ENCODE results near the gene FADS3. TPM values are rescaled to one million over a fixed set of nuclear protein-coding genes. Genes with fewer than 3 reads are reported as not detected.

FADS3 gene
- total and polyA plus RNA-seq, 2 of the 13 experiments (the other 11 are each of a cell fraction or from before 2014, with no cell fraction given), result 13.4 to 23.2 TPM

DNA sequence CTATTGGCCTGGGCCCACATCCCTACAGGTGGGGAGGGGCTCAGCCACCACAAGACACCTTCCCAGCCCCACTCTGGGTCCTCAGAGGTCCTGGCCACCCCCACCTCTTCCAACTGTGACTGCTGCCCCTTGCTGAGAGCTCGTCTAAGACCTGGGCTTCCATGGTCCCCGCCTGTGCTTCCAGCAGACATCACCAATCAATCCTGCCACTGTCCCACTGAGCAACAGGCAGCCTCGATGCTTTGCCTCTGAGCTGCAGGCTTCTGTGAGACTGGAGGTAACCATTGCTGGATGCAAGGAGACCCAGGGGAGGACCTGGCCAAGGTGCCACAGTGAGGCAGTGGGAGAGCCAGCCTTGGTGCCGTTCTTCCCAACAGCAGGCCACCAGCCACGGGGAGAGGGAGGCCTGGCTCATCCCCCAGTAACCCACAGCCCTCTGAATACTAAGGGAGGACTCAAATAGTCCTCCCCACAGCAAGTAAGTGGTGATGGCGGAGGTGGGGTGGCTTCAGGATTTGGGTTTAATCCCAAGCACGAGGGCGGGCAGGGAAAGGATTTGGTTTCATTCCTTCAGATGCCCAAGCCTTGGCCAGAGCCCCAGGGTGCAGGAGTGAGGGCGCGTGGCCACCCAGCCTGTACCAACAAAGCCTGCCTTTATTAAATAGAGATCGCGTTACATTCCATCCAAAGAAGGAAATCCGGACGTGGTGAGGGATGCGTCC, 5.5 kb upstream of the FADS3 start:
- DNase-seq (ENCODE audit: low spot score) (no peak), ATAC-seq (no peak), FAIRE-seq (no peak)
- Histone ChIP-seq H3K9ac (ENCODE audit: insufficient read depth, low read depth, low read length) (no peak overlapping the region), H3K4me1 (ENCODE audit: insufficient read depth, low read length) (peaks cover 11% of the 10 kb centered on the region), H3K9me3 (ENCODE audit: low read length) (no peaks in the 10 kb centered on the region), H3K4me2 (ENCODE audit: low read depth, low read length) (no peak overlapping the region), H4K20me1 (ENCODE audit: insufficient read depth, low read length) (no peaks in the 10 kb centered on the region), H3K4me3 (replicated peaks in 1 of 3; ENCODE audit: insufficient read depth in 1 of 3, low read depth in 2 of 3, low read length in 3 of 3) (no peak overlapping the region), H3K79me2 (ENCODE audit: insufficient read depth, low read length) (no peaks in the 10 kb centered on the region), H2AFZ (ENCODE audit: low read length) (no peak overlapping the region), H3K27ac (ENCODE audit: extremely low read length, insufficient read depth, low read length) (no peak overlapping the region), H3K36me3 (replicated peaks in 1 of 2; ENCODE audit: control insufficient read depth in 1 of 2, insufficient read depth in 2 of 2, low read length in 2 of 2) (no peaks in the 10 kb centered on the region), H3K27me3 (ENCODE audit: control insufficient read depth in 1 of 2, insufficient read depth in 2 of 2, low read length in 2 of 2) (no peaks in the 10 kb centered on the region)
- ChIA-PET POLR2A (interaction anchor here (0.9 to 3.4 kb wide), 5 partner anchors 27 to 66 kb away, joined by 3 to 19 read pairs (median 5); no protein-coding TSS in a partner anchor), CTCF (ENCODE audit: low intra/inter-chr PET ratio, low total read pairs) (interaction anchor here (1.1 to 4.6 kb wide), 7 partner anchors 26 to 211 kb away, joined by 3 to 124 read pairs (median 20); no protein-coding TSS in a partner anchor)
- TF ChIP-seq SETDB1 (CRISPR knock-in tag; IDR thresholded peaks at IDR 0.05; ENCODE audit: borderline replicate concordance), result no peak
- TF ChIP-seq, protein P1, sequence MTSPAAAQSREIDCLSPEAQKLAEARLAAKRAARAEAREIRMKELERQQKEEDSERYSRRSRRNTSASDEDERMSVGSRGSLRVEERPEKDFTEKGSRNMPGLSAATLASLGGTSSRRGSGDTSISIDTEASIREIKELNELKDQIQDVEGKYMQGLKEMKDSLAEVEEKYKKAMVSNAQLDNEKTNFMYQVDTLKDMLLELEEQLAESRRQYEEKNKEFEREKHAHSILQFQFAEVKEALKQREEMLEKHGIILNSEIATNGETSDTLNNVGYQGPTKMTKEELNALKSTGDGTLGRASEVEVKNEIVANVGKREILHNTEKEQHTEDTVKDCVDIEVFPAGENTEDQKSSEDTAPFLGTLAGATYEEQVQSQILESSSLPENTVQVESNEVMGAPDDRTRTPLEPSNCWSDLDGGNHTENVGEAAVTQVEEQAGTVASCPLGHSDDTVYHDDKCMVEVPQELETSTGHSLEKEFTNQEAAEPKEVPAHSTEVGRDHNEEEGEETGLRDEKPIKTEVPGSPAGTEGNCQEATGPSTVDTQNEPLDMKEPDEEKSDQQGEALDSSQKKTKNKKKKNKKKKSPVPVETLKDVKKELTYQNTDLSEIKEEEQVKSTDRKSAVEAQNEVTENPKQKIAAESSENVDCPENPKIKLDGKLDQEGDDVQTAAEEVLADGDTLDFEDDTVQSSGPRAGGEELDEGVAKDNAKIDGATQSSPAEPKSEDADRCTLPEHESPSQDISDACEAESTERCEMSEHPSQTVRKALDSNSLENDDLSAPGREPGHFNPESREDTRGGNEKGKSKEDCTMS (CRISPR knock-in tag; conservative IDR thresholded peaks at IDR 0.05), result no peak
- TF ChIP-seq, protein P2, sequence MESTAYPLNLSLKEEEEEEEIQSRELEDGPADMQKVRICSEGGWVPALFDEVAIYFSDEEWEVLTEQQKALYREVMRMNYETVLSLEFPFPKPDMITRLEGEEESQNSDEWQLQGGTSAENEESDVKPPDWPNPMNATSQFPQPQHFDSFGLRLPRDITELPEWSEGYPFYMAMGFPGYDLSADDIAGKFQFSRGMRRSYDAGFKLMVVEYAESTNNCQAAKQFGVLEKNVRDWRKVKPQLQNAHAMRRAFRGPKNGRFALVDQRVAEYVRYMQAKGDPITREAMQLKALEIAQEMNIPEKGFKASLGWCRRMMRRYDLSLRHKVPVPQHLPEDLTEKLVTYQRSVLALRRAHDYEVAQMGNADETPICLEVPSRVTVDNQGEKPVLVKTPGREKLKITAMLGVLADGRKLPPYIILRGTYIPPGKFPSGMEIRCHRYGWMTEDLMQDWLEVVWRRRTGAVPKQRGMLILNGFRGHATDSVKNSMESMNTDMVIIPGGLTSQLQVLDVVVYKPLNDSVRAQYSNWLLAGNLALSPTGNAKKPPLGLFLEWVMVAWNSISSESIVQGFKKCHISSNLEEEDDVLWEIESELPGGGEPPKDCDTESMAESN (CRISPR knock-in tag; conservative IDR thresholded peaks at IDR 0.05), result no peak
- no peak for TF ChIP-seq ZNF205 (CRISPR knock-in tag; IDR thresholded peaks at IDR 0.05)
- no peak for TF ChIP-seq PLSCR1 (CRISPR knock-in tag; IDR thresholded peaks at IDR 0.05; ENCODE audit: borderline replicate concordance)
- TF ChIP-seq ARNT (IDR thresholded peaks at IDR 0.05), result no peak
- no peak for TF ChIP-seq RAD21 (CRISPR knock-in tag; IDR thresholded peaks at IDR 0.05)
- TF ChIP-seq MED1 (CRISPR knock-in tag; IDR thresholded peaks at IDR 0.05), result no peak
- TF ChIP-seq SNAI1 (CRISPR knock-in tag; IDR thresholded peaks at IDR 0.05; ENCODE audit: borderline replicate concordance), result no peak
- no peak for TF ChIP-seq NFKB2 (CRISPR knock-in tag; IDR thresholded peaks at IDR 0.05; ENCODE audit: borderline replicate concordance)
- TF ChIP-seq FOXK1 (CRISPR knock-in tag; IDR thresholded peaks at IDR 0.05; ENCODE audit: borderline replicate concordance, low read depth), result no peak
- TF ChIP-seq ZNF138 (CRISPR knock-in tag; IDR thresholded peaks at IDR 0.05; ENCODE audit: low read depth), result no peak
- no peak for TF ChIP-seq ZNF362 (CRISPR knock-in tag; IDR thresholded peaks at IDR 0.05; ENCODE audit: borderline replicate concordance)
- TF ChIP-seq ZNF430 (CRISPR knock-in tag; IDR thresholded peaks at IDR 0.05), result no peak
- TF ChIP-seq ZBTB7A (CRISPR knock-in tag; IDR thresholded peaks at IDR 0.05), result no peak
- no peak for TF ChIP-seq AHR (CRISPR knock-in tag; IDR thresholded peaks at IDR 0.05)
- TF ChIP-seq AGO1 (IDR thresholded peaks at IDR 0.05; ENCODE audit: low read depth, low read length, poor library complexity, severe bottlenecking), result no peak
- no peak for TF ChIP-seq MTF1 (CRISPR knock-in tag; IDR thresholded peaks at IDR 0.05)
- intact Hi-C loops (cut with micrococcal nuclease; ENCODE audit: unreplicated experiment), result loop anchor here (1.0 kb wide), 1 partner anchor 185 kb away; no protein-coding TSS in a partner anchor
- in situ Hi-C loops (cut with HindIII; ENCODE audit: extremely low pct_ligation_motif_present, low pct_unique_long_range_greater_than_20kb), result loop anchor here (5.0 kb wide), 2 partner anchors 50 to 160 kb away; no protein-coding TSS in a partner anchor
- no TSS peak for BruUV-seq (replicated peaks)
- WGBS (ENCODE audit: low lambda C conversion rate), result 84% methylated on average over 13 of the region's 15 CpGs
